K562 (cell line): ENCODE data around the gene ZNF581. TPM values are rescaled to one million over a fixed set of nuclear protein-coding genes. Genes with fewer than 3 reads are reported as not detected.
A peak's percentile ranks its signal among the peaks of the same experiment; 100 is the strongest.

Experiments used
- CCNT2 ChIP-seq: IDR thresholded peaks from 2 replicates; pipeline ENCODE4 v1.6.1; 2011; ENCODE audit warnings: borderline replicate concordance, low read depth, mild to moderate bottlenecking, moderate library complexity, mixed read lengths, low read length; ENCODE audit not compliant: insufficient read length; ENCODE audit errors: extremely low read depth
- GATA2 ChIP-seq: sonication (generic); formaldehyde crosslinking; IDR thresholded peaks from 2 replicates; pipeline ENCODE4 v1.4.0; 2020; ENCODE audit warnings: mild to moderate bottlenecking, missing genetic modification reagents
- GMEB1 ChIP-seq: fragments of 250-450 bp; sonication (Bioruptor Pico); IDR thresholded peaks from 2 replicates; pipeline ENCODE4 v1.4.0; 2020; ENCODE audit warnings: mild to moderate bottlenecking
- HDAC3 ChIP-seq: fragments of 450-650 bp; IDR thresholded peaks from 2 replicates; pipeline ENCODE4 v1.6.1; 2018; ENCODE audit warnings: borderline replicate concordance, mild to moderate bottlenecking, moderate library complexity; ENCODE audit not compliant: partially characterized antibody
- JUN ChIP-seq, 2 experiments: sonication (generic) in 1 of 2; formaldehyde crosslinking in 1 of 2; IDR thresholded peaks; 2 replicates each; pipeline versions ENCODE4 v1.6.1 to v1.8.0; 2012 to 2022; ENCODE audit warnings: borderline replicate concordance in 2 of 2, mild to moderate bottlenecking in 2 of 2, improper control_type of control experiment in 1 of 2, low read depth in 1 of 2, low read length in 1 of 2, missing genetic modification reagents in 1 of 2
- MECOM ChIP-seq: fragments of 250-450 bp; sonication (Bioruptor Pico); IDR thresholded peaks from 2 replicates; pipeline ENCODE4 v1.8.0; 2022; ENCODE audit warnings: inconsistent platforms
- MYC ChIP-seq, 2 experiments: fragments of 250-450 bp in 1 of 2; sonication (Bioruptor Pico) in 1 of 2; IDR thresholded peaks; 2 replicates each; pipeline versions ENCODE4 v1.5.1 to v1.6.1; 2012 to 2021; ENCODE audit warnings: low read depth in 2 of 2, borderline replicate concordance in 1 of 2, improper control_type of control experiment in 1 of 2, low read length in 1 of 2, mild to moderate bottlenecking in 1 of 2, moderate library complexity in 1 of 2
- PCBP1 ChIP-seq: fragments of 200-400 bp; formaldehyde crosslinking; IDR thresholded peaks from 2 replicates; pipeline ENCODE4 v1.6.1; 2018; ENCODE audit warnings: mild to moderate bottlenecking, low read depth, low read length; ENCODE audit not compliant: poor library complexity, severe bottlenecking
- PHB ChIP-seq: fragments of 250-450 bp; sonication (Bioruptor Pico); IDR thresholded peaks from 2 replicates; pipeline ENCODE4 v1.5.0; 2021
- PHF21A ChIP-seq: fragments of 450-650 bp; IDR thresholded peaks from 2 replicates; pipeline ENCODE4 v1.6.1; 2017; ENCODE audit warnings: low read depth, borderline replicate concordance
- RBM14 ChIP-seq: fragments of 200-400 bp; formaldehyde crosslinking; IDR thresholded peaks from 2 replicates; pipeline ENCODE4 v1.6.1; 2018; ENCODE audit warnings: low read depth, mild to moderate bottlenecking, low read length, moderate library complexity, borderline replicate concordance; ENCODE audit not compliant: insufficient read depth
- SOX6 ChIP-seq: fragments of 450-650 bp; IDR thresholded peaks from 2 replicates; pipeline ENCODE4 v1.6.1; 2014; ENCODE audit warnings: mild to moderate bottlenecking
- SRSF1 ChIP-seq: fragments of 200-400 bp; formaldehyde crosslinking; IDR thresholded peaks from 2 replicates; pipeline ENCODE4 v1.6.1; 2017; ENCODE audit warnings: mild to moderate bottlenecking, low read depth, low read length, moderate library complexity
- TGIF2 ChIP-seq: sonication (generic); formaldehyde crosslinking; IDR thresholded peaks from 2 replicates; pipeline ENCODE4 v1.8.1; 2022; ENCODE audit warnings: mild to moderate bottlenecking, missing genetic modification reagents, moderate library complexity
- THRAP3 ChIP-seq: fragments of 450-650 bp; IDR thresholded peaks from 2 replicates; pipeline ENCODE4 v1.6.1; 2016; ENCODE audit warnings: mild to moderate bottlenecking, inconsistent platforms, borderline replicate concordance
- ZNF134 ChIP-seq: fragments of 250-450 bp; sonication (Bioruptor Pico); conservative IDR thresholded peaks from 2 replicates; pipeline ENCODE4 v1.4.0; 2020
- ZNF239 ChIP-seq: fragments of 250-450 bp; sonication (Bioruptor Pico); IDR thresholded peaks from 2 replicates; pipeline ENCODE4 v1.4.0; 2020; ENCODE audit warnings: mild to moderate bottlenecking
- ZNF3 ChIP-seq: fragments of 250-450 bp; sonication (Bioruptor Pico); IDR thresholded peaks from 2 replicates; pipeline ENCODE4 v1.5.0; 2021; ENCODE audit warnings: mild to moderate bottlenecking, moderate library complexity
- ZNF41 ChIP-seq: fragments of 250-450 bp; sonication (Bioruptor Pico); conservative IDR thresholded peaks from 2 replicates; pipeline ENCODE4 v1.4.0; 2020; ENCODE audit warnings: mild to moderate bottlenecking
- polyA plus RNA-seq, 8 experiments: library from polyadenylated mRNA; depleted of rRNA in 4 of 8; stranded (reverse) in 5 of 8; unstranded in 3 of 8; fragments of >200 nt; fragmentation: Nextera tagmentation in 2 of 8; fragmentation: Illumina TruSeq in 1 of 8; extraction: Ambion mirVana in 2 of 8; extraction: Trizol in 1 of 8; gene quantifications; 2 replicates each; pipeline versions ENCODE4 v1.2.1 to v1.2.3, GENCODE V29; 2011 to 2014; ENCODE audit warnings: inconsistent platforms in 1 of 8, missing spikeins in 1 of 8
- total RNA-seq, 7 experiments: library from RNA; depleted of rRNA in 6 of 7; stranded (reverse); fragments of >200 nt in 6 of 7; fragmentation: Illumina TruSeq in 2 of 7; extraction: Trizol in 2 of 7; gene quantifications; 2 replicates each; pipeline versions ENCODE4 v1.2.1 to v1.2.3, GENCODE V29; 2011 to 2021; ENCODE audit warnings: low replicate concordance in 1 of 7
- TF ChIP-seq, protein P1 (sequence below): fragments of 450-650 bp; IDR thresholded peaks from 2 replicates; pipeline ENCODE4 v1.6.1; 2017; ENCODE audit warnings: antibody characterized with exemption, mild to moderate bottlenecking

The ZNF581 gene
- total and polyA plus RNA-seq, 9 of the 15 experiments (the other 6 are each of a cell fraction or from before 2014, with no cell fraction given), result 2.4 to 39.4 (median 15.4) TPM

DNA sequence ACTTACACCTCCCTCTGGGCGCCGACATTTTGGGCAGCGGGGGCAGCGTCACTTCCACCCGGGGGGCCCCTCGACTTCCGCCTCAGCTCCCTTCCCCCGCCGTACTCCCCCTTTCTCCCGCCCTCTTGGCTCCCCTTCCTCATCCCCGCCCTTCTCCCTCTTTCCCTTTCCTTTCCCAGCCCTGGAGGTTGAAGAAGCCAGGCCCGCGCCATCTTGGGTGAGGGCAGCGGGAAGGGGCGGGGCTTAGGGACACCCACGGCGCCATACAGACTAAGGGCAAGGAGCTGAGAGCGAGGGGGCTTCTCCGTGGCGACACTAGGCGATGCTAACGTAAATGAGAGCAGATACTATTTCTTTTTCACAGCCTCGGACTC is 44.0 kb upstream of the ZNF581 start, which contains the start of gene FIZ1 (continued):
- TF ChIP-seq, protein P1, sequence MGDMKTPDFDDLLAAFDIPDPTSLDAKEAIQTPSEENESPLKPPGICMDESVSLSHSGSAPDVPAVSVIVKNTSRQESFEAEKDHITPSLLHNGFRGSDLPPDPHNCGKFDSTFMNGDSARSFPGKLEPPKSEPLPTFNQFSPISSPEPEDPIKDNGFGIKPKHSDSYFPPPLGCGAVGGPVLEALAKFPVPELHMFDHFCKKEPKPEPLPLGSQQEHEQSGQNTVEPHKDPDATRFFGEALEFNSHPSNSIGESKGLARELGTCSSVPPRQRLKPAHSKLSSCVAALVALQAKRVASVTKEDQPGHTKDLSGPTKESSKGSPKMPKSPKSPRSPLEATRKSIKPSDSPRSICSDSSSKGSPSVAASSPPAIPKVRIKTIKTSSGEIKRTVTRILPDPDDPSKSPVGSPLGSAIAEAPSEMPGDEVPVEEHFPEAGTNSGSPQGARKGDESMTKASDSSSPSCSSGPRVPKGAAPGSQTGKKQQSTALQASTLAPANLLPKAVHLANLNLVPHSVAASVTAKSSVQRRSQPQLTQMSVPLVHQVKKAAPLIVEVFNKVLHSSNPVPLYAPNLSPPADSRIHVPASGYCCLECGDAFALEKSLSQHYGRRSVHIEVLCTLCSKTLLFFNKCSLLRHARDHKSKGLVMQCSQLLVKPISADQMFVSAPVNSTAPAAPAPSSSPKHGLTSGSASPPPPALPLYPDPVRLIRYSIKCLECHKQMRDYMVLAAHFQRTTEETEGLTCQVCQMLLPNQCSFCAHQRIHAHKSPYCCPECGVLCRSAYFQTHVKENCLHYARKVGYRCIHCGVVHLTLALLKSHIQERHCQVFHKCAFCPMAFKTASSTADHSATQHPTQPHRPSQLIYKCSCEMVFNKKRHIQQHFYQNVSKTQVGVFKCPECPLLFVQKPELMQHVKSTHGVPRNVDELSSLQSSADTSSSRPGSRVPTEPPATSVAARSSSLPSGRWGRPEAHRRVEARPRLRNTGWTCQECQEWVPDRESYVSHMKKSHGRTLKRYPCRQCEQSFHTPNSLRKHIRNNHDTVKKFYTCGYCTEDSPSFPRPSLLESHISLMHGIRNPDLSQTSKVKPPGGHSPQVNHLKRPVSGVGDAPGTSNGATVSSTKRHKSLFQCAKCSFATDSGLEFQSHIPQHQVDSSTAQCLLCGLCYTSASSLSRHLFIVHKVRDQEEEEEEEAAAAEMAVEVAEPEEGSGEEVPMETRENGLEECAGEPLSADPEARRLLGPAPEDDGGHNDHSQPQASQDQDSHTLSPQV, result no peak
- TF ChIP-seq THRAP3, result no peak
- no peak for TF ChIP-seq JUN (IDR thresholded peaks at IDR 0.05; ENCODE audit: borderline replicate concordance, low read depth, low read length)
- TF ChIP-seq JUN (CRISPR knock-in tag; IDR thresholded peaks at IDR 0.05; ENCODE audit: borderline replicate concordance), result 0 out of 2 replicates have a peak, but pooled peaks have one; percentile 72
- no peak for TF ChIP-seq GATA2 (CRISPR knock-in tag)
- no peak for TF ChIP-seq HDAC3
- no peak for TF ChIP-seq ZNF134 (CRISPR knock-in tag)
- TF ChIP-seq ZNF41 (CRISPR knock-in tag), result no peak
- TF ChIP-seq CCNT2, result no peak
- TF ChIP-seq PHF21A, result no peak
- TF ChIP-seq GMEB1 (CRISPR knock-in tag), result peak; percentile 26; the same call in 1 of the 2 replicates
- TF ChIP-seq RBM14, result no peak
- no peak for TF ChIP-seq ZNF3 (CRISPR knock-in tag)
- no peak for TF ChIP-seq PHB
- TF ChIP-seq MECOM, result no peak
- no peak for TF ChIP-seq SRSF1
- TF ChIP-seq MYC (IDR thresholded peaks at IDR 0.05; ENCODE audit: low read depth, low read length), result no peak
- no peak for TF ChIP-seq MYC (CRISPR knock-in tag; IDR thresholded peaks at IDR 0.05; ENCODE audit: borderline replicate concordance, low read depth)
- no peak for TF ChIP-seq TGIF2 (CRISPR knock-in tag)
- no peak for TF ChIP-seq ZNF239 (CRISPR knock-in tag)
- no peak; the same call in 1 of the 2 replicates for TF ChIP-seq SOX6
- peak; percentile 18 for TF ChIP-seq PCBP1
